Measurements from ENCODE around the gene EML4. TPM values are rescaled to one million over a fixed set of nuclear protein-coding genes. Genes with fewer than 3 reads are reported as not detected.

EML4 gene
- total RNA-seq, 1 experiment from 2014 or later = 107 TPM

DNA sequence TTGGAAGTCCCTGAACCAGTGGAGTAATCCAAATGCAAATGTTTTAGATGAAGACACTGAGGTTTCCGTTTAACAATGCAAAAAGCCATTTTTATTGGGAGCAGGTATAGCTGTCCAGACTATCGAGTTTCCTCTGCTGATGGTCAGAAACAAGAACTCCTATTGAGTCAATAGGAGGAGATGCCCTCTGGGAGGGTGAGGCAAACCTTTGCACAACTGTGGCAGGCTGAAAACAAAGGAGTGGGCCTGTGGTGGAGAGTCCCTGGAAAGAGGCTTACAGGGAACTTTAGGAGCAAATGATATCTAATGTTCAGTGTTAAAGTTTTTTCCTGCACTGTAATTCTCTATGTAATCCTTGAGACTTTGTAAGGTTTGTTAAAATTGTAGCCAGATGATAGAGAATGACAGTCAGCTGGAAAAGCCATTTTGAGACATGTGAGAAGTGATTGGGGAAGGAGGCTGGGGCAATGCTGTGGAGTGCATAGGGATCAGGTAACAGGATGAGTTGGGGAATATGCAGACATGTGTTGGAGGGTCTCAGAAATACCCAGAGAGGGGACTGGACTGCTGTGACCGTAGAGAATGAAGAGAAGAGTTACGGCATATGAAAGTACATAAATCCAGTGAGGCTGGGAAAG is 15.1 kb upstream of the EML4 start:
- no peak for TF ChIP-seq SIN3A (IDR thresholded peaks at IDR 0.05; ENCODE audit: borderline replicate concordance, insufficient read depth, low read depth, low read length)
- Histone ChIP-seq H3K4me1 (ENCODE audit: control insufficient read depth, insufficient read depth, low read length) (no peaks in the 10 kb centered on the region), H3K27ac (ENCODE audit: low read length) (no peak overlapping the region), H3K4me3 (ENCODE audit: low read depth in 2 of 2, low read length in 2 of 2) (no peak overlapping the region), H3K36me3 (ENCODE audit: control insufficient read depth, insufficient read depth, low read length) (no peaks in the 10 kb centered on the region), H3K9me3 (ENCODE audit: control insufficient read depth, insufficient read depth, low read depth, low read length) (no peaks in the 10 kb centered on the region), H3K27me3 (ENCODE audit: control insufficient read depth, insufficient read depth, low read length) (no peaks in the 10 kb centered on the region)
- ChIA-PET POLR2A (interaction anchor here (0.5 kb wide), 1 partner anchor 40 kb away, joined by 4 read pairs; no protein-coding TSS in a partner anchor), CTCF (no interaction called here)
- DNase-seq (ENCODE audit: low read depth, low spot score) = no peak
- no TSS peak for BruUV-seq (replicated peaks)
- ATAC-seq = no peak
- in situ Hi-C loops (cut with HindIII; ENCODE audit: low pct_unique_long_range_greater_than_20kb, low sequenced_read_pairs) (no loop called here), intact Hi-C loops (cut with micrococcal nuclease; ENCODE audit: unreplicated experiment) (no loop called here)

DNA sequence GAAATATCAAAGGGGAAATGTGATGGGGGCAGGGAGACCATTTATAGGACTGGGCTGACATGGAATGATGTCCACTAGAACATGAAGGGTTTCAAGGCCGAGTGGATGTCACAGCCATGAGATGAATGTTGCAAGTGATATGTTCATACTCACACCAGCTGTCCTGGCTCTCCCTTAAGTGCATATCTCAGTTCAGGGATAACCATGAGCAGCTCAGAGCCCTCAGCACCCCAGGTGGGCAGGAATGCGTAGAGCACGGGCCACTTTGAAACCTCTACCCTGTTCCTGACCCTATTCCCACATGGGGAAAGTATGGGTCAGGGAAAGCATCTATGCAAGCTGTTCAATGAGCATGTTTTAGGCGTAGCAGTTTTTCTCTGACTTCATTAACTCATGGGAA is 12.4 kb upstream of the EML4 start:
- POLR2A ChIA-PET = no interaction called here
- no peak for ATAC-seq

DNA sequence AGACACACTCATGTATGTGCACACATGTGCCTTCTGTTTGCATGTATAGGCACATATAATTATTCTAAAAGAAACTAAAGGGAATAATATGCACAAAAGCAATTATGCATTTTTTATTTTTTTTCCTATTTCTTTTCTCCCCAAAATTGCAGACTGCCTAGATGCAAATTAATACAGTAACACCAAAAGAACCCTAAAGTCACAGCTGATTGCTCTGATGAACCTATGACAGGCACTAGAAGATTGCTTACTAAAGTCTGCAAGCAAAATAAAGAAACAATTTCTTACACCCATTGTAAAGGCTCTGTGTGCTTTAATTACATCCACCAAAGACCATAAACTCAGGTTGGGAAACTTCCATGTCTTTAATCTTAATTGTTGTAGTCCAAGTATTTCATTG is 7.7 kb upstream of the EML4 start:
- H3K4me1 ChIP-seq (ENCODE audit: control insufficient read depth, insufficient read depth, low read length) = no peaks in the 10 kb centered on the region
- CTCF ChIA-PET = no interaction called here

More for the DNA sequence above, 12.4 kb upstream of the EML4 start:
- CTCF ChIA-PET = no interaction called here
- Histone ChIP-seq H3K4me3 (ENCODE audit: low read depth in 2 of 2, low read length in 2 of 2) (no peak overlapping the region), H3K36me3 (ENCODE audit: control insufficient read depth, insufficient read depth, low read length) (no peaks in the 10 kb centered on the region), H3K27ac (ENCODE audit: low read length) (0 out of 2 replicates have a peak overlapping the region, but pooled peaks have one; percentile 12), H3K9me3 (ENCODE audit: control insufficient read depth, insufficient read depth, low read depth, low read length) (no peaks in the 10 kb centered on the region), H3K27me3 (ENCODE audit: control insufficient read depth, insufficient read depth, low read length) (no peaks in the 10 kb centered on the region), H3K4me1 (ENCODE audit: control insufficient read depth, insufficient read depth, low read length) (no peaks in the 10 kb centered on the region)
- no TSS peak for BruUV-seq (replicated peaks)
- DNase-seq (ENCODE audit: low read depth, low spot score) = no peak
- intact Hi-C loops (cut with micrococcal nuclease; ENCODE audit: unreplicated experiment) = no loop called here
- TF ChIP-seq POLR2AphosphoS5 (IDR thresholded peaks at IDR 0.05; ENCODE audit: low read depth, low read length) = no peak
- TF ChIP-seq, protein P1, sequence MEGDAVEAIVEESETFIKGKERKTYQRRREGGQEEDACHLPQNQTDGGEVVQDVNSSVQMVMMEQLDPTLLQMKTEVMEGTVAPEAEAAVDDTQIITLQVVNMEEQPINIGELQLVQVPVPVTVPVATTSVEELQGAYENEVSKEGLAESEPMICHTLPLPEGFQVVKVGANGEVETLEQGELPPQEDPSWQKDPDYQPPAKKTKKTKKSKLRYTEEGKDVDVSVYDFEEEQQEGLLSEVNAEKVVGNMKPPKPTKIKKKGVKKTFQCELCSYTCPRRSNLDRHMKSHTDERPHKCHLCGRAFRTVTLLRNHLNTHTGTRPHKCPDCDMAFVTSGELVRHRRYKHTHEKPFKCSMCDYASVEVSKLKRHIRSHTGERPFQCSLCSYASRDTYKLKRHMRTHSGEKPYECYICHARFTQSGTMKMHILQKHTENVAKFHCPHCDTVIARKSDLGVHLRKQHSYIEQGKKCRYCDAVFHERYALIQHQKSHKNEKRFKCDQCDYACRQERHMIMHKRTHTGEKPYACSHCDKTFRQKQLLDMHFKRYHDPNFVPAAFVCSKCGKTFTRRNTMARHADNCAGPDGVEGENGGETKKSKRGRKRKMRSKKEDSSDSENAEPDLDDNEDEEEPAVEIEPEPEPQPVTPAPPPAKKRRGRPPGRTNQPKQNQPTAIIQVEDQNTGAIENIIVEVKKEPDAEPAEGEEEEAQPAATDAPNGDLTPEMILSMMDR (IDR thresholded peaks at IDR 0.05) = no peak
- in situ Hi-C loops (cut with HindIII; ENCODE audit: low pct_unique_long_range_greater_than_20kb, low sequenced_read_pairs) = no loop called here

More for the DNA sequence above, 7.7 kb upstream of the EML4 start:
- H3K27ac ChIP-seq (ENCODE audit: low read length) = no peak overlapping the region
- BruUV-seq (replicated peaks) = no TSS peak
- TF ChIP-seq SIN3A (IDR thresholded peaks at IDR 0.05; ENCODE audit: borderline replicate concordance, insufficient read depth, low read depth, low read length) = no peak
- TF ChIP-seq TCF7L2 (IDR thresholded peaks at IDR 0.05; ENCODE audit: low read depth, low read length) = no peak
- TF ChIP-seq POLR2AphosphoS5 (IDR thresholded peaks at IDR 0.05; ENCODE audit: low read depth, low read length) = no peak
- TF ChIP-seq, protein P1 (IDR thresholded peaks at IDR 0.05) = no peak
- intact Hi-C loops (cut with micrococcal nuclease; ENCODE audit: unreplicated experiment) = no loop called here
- H3K4me3 ChIP-seq (ENCODE audit: low read depth in 2 of 2, low read length in 2 of 2) = no peak overlapping the region
- POLR2A ChIA-PET = no interaction called here
- no peaks in the 10 kb centered on the region for H3K27me3 ChIP-seq (ENCODE audit: control insufficient read depth, insufficient read depth, low read length)
- no peak for DNase-seq (ENCODE audit: low read depth, low spot score)
- no peaks in the 10 kb centered on the region for H3K9me3 ChIP-seq (ENCODE audit: control insufficient read depth, insufficient read depth, low read depth, low read length)
- ATAC-seq = no peak
- H3K36me3 ChIP-seq (ENCODE audit: control insufficient read depth, insufficient read depth, low read length) = no peaks in the 10 kb centered on the region
- in situ Hi-C loops (cut with HindIII; ENCODE audit: low pct_unique_long_range_greater_than_20kb, low sequenced_read_pairs) = no loop called here

Measured in Panc1 (cell line).